Osteoblast (primary cell): Measurements from ENCODE around the gene CRY1. TPM values are rescaled to one million over a fixed set of nuclear protein-coding genes. Genes with fewer than 3 reads are reported as not detected.

Experiments used
- DNase-seq: peaks from one replicate; pipeline ENCODE4 v3.0.0; 2011; ENCODE audit warnings: low spot score, mixed read lengths; ENCODE audit not compliant: insufficient read length; ENCODE audit errors: missing footprints
- H2AFZ ChIP-seq: 2 replicates; pipeline ENCODE4 v1.6.0; 2011; ENCODE audit warnings: mild to moderate bottlenecking, low read length
- H3K27ac ChIP-seq: 2 replicates; pipeline ENCODE4 v1.5.1; 2011; ENCODE audit warnings: mild to moderate bottlenecking, low read depth, low read length, moderate library complexity
- H3K27me3 ChIP-seq: 2 replicates; pipeline ENCODE4 v1.6.0; 2012; ENCODE audit warnings: mild to moderate bottlenecking, control low read depth, inconsistent platforms, low read length, moderate library complexity; ENCODE audit not compliant: insufficient read depth
- H3K36me3 ChIP-seq: 2 replicates; pipeline ENCODE4 v1.5.1; 2011; ENCODE audit warnings: mild to moderate bottlenecking, low read length, control low read depth, moderate library complexity; ENCODE audit not compliant: insufficient read depth
- H3K4me1 ChIP-seq: 2 replicates; pipeline ENCODE4 v1.5.1; 2011; ENCODE audit warnings: mild to moderate bottlenecking, low read length, control low read depth, moderate library complexity; ENCODE audit not compliant: insufficient read depth
- H3K4me2 ChIP-seq: 2 replicates; pipeline ENCODE4 v1.6.0; 2011; ENCODE audit warnings: mild to moderate bottlenecking, low read length; ENCODE audit not compliant: insufficient read depth
- H3K4me3 ChIP-seq: fragments of 200-600 bp; sonication (generic); 3 replicates; pipeline ENCODE4 v1.5.1; 2012; ENCODE audit warnings: mild to moderate bottlenecking, low read length, inconsistent platforms; ENCODE audit not compliant: insufficient read depth
- H3K79me2 ChIP-seq: 2 replicates; pipeline ENCODE4 v1.6.0; 2012; ENCODE audit warnings: mild to moderate bottlenecking, low read length, control low read depth, inconsistent platforms; ENCODE audit not compliant: insufficient read depth
- H3K9me3 ChIP-seq: 2 replicates; pipeline ENCODE4 v1.5.1; 2011; ENCODE audit warnings: low read depth, low read length, control low read depth
- H4K20me1 ChIP-seq: 2 replicates; pipeline ENCODE4 v1.6.0; 2012; ENCODE audit warnings: mild to moderate bottlenecking, low read length, control low read depth; ENCODE audit not compliant: insufficient read depth
- total RNA-seq: library from RNA; depleted of rRNA; stranded (reverse); fragments of >200 nt; gene quantifications from 2 replicates; pipeline ENCODE4 v1.2.3, GENCODE V29; 2012
- TF ChIP-seq, protein P1 (sequence below): IDR thresholded peaks from 2 replicates; pipeline ENCODE4 v1.5.1; 2011; ENCODE audit warnings: mild to moderate bottlenecking, low read depth, low read length, moderate library complexity; ENCODE audit errors: extremely low read depth

The CRY1 gene
- total RNA-seq, 1 donor: 18.1 TPM

DNA sequence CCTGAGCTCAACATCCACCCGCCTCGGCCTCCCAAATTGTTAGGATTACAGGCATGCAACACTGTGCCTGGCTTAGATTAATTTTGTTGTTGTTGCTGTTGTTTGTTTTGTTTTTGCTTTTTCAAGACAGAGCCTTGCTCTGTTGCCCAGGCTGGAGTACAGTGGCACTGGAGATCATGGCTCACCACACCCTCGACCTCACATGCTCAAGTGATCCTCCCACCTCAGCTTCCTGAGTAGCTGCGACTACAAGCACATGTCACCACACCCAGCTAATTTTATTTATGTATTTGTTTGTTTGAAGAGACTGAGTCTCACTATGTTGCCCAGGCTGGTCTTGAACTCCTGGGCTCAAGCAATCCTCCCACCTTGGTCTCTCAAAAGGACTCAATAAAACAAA lies 26.7 kb downstream of the CRY1 start:
- no peaks in the 10 kb centered on the region for H3K36me3 ChIP-seq

DNA sequence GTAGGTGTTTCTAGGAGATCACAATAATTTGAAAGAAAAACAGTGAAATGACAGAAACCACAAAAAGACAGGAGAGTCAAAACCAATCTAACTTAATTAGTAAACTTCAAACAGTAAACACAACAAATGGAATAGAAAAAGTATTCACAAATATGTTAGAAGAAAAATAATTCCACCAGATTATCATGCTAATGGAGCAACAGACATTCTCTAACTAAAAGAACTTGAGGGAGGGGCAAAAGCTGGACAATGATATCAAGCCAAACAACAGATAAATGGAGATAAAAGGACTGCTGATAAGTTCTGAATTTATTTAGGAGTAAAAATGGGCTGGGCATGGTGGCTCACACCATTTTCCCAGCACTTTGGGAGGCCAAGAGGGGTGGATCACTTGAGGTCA lies 28.7 kb downstream of the CRY1 start:
- Histone ChIP-seq H4K20me1 (no peaks in the 10 kb centered on the region), H2AFZ (no peak overlapping the region), H3K4me3 (no peak overlapping the region), H3K27me3 (no peaks in the 10 kb centered on the region), H3K79me2 (peaks cover 2% of the 10 kb centered on the region), H3K27ac (no peak overlapping the region), H3K4me2 (no peak overlapping the region), H3K9me3 (no peaks in the 10 kb centered on the region), H3K36me3 (no peaks in the 10 kb centered on the region), H3K4me1 (no peaks in the 10 kb centered on the region)
- DNase-seq: no peak
- TF ChIP-seq, protein P1, sequence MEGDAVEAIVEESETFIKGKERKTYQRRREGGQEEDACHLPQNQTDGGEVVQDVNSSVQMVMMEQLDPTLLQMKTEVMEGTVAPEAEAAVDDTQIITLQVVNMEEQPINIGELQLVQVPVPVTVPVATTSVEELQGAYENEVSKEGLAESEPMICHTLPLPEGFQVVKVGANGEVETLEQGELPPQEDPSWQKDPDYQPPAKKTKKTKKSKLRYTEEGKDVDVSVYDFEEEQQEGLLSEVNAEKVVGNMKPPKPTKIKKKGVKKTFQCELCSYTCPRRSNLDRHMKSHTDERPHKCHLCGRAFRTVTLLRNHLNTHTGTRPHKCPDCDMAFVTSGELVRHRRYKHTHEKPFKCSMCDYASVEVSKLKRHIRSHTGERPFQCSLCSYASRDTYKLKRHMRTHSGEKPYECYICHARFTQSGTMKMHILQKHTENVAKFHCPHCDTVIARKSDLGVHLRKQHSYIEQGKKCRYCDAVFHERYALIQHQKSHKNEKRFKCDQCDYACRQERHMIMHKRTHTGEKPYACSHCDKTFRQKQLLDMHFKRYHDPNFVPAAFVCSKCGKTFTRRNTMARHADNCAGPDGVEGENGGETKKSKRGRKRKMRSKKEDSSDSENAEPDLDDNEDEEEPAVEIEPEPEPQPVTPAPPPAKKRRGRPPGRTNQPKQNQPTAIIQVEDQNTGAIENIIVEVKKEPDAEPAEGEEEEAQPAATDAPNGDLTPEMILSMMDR: no peak

More for the DNA sequence above, 26.7 kb downstream of the CRY1 start:
- Histone ChIP-seq H3K27me3 (no peaks in the 10 kb centered on the region), H3K4me2 (no peak overlapping the region), H2AFZ (no peak overlapping the region), H3K4me3 (no peak overlapping the region), H3K27ac (no peak overlapping the region), H4K20me1 (no peaks in the 10 kb centered on the region), H3K79me2 (peaks cover 3% of the 10 kb centered on the region), H3K4me1 (no peaks in the 10 kb centered on the region), H3K9me3 (no peaks in the 10 kb centered on the region)
- TF ChIP-seq, protein P1: no peak
- DNase-seq: no peak

DNA sequence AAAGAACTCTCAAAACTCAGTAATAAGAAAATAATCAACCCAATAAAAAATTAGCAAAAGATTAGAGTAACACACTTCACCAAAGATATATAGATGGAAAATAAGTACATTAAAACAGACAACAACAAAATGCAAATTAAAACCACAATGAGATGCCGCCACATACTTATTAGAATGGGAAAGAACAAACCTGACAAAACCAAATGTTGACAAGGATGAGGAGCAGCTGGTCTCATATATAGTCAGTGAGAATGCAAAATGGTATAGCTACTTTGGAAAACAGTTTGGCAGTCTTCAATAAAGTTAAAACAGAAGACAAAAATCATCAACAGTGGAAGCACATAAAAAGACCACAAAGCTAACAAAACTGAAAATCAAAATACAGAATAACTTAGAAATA lies 29.1 kb downstream of the CRY1 start:
- Histone ChIP-seq H3K9me3 (no peaks in the 10 kb centered on the region), H2AFZ (no peak overlapping the region), H3K27ac (no peak overlapping the region), H3K27me3 (no peaks in the 10 kb centered on the region), H3K4me3 (no peak overlapping the region), H4K20me1 (no peaks in the 10 kb centered on the region), H3K36me3 (no peaks in the 10 kb centered on the region), H3K4me1 (no peaks in the 10 kb centered on the region), H3K79me2 (peaks cover 6% of the 10 kb centered on the region), H3K4me2 (no peak overlapping the region)
- TF ChIP-seq, protein P1: no peak
- DNase-seq: no peak

DNA sequence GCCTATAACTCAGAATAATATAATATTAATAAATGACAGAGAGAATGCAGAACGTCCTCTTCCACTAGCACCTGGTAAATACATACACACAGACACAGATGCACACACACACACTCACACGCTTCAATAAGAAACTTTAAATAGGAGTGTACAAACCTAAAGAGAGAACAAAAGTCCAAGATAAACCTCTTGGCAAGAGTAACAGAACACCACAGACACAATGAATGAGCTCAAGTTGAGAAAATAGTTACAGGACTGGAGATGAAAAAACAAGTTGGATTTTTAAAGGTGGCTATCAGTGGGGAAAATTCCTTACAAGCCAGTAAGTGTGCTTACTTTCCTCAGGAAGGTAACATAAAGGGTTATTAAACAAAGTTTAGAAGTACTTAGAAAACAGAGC lies 35.2 kb downstream of the CRY1 start:
- DNase-seq: no peak
- Histone ChIP-seq H3K4me1 (no peaks in the 10 kb centered on the region), H3K79me2 (peaks cover 31% of the 10 kb centered on the region), H3K27me3 (no peaks in the 10 kb centered on the region), H3K36me3 (no peaks in the 10 kb centered on the region), H4K20me1 (no peaks in the 10 kb centered on the region), H3K27ac (no peak overlapping the region), H3K4me2 (no peak overlapping the region), H2AFZ (no peak overlapping the region), H3K9me3 (no peaks in the 10 kb centered on the region), H3K4me3 (no peak overlapping the region)
- TF ChIP-seq, protein P1: no peak
